ENCODE data around the gene COIL.

GRCh38 chr17:56947741-56948140 lies 13.1 kb downstream of the COIL start:
- TF ChIP-seq CTCF (conservative IDR thresholded peaks at IDR 0.05; ENCODE audit: low read length) = no peak
- no peak for TF ChIP-seq EZH2phosphoT487 (IDR thresholded peaks at IDR 0.05; ENCODE audit: borderline replicate concordance, low read depth, low read length)
